MM.1S (cell line): Measurements from ENCODE around the gene ARFRP1.

Source experiments
- CTCF ChIP-seq: fragments of 300-600 bp; sonication (generic); IDR thresholded peaks from 2 replicates; pipeline ENCODE4 v1.5.1; 2016; ENCODE audit warnings: antibody characterized with exemption, low read length, mixed read lengths
- EZH2 ChIP-seq: fragments of 300-600 bp; sonication (generic); optimal IDR thresholded peaks from 2 replicates; pipeline ENCODE3; 2017; ENCODE audit warnings: low read depth, mild to moderate bottlenecking, antibody characterized with exemption, low read length, mixed read lengths

GRCh38 chr20:63731410-63731809 is 23.6 kb upstream of the ARFRP1 start:
- TF ChIP-seq CTCF = no peak
- TF ChIP-seq EZH2 = no peak
